GM18870 (cell line): ENCODE measurements around the gene CCN2.
"Not testable (repeated sequence)": the region's sequence is repeated elsewhere in the genome, so short reads cannot be mapped to it uniquely, and the experiment has no call there.

ENCODE experiments used
- ATAC-seq: cut with Tn5 transposase; IDR thresholded peaks from one replicate; pipeline ENCODE4 v1.9.1; 2021; ENCODE audit warnings: moderate library complexity; ENCODE audit not compliant: unreplicated experiment

Gene CCN2

GRCh38 chr6:131946404-131946991 lies 4.7 kb downstream of the CCN2 start:
- no peak for ATAC-seq

DNA sequence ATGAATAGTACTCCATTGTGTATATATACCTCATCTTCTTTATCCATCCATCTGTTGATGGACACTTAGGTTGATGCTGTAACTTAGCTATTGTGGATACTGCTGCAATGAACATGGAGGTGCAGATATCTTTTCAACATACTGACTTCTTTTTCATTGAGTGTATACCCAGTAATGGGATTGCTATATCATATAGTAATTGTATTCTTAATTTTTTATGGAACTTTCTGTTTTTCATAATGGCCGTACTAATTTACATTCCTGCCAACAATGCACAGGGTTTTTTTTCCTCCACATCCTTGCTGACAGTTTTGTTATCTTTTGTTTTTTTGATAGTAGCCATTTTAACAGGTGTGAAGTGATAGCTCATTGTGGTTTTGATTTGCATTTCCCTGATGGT lies 5.2 kb downstream of the CCN2 start:
- ATAC-seq = no peak

- ATAC-seq = no peak
These were observed 13.2 kb downstream of the CCN2 start for GRCh38 chr6:131937703-131938631.

DNA sequence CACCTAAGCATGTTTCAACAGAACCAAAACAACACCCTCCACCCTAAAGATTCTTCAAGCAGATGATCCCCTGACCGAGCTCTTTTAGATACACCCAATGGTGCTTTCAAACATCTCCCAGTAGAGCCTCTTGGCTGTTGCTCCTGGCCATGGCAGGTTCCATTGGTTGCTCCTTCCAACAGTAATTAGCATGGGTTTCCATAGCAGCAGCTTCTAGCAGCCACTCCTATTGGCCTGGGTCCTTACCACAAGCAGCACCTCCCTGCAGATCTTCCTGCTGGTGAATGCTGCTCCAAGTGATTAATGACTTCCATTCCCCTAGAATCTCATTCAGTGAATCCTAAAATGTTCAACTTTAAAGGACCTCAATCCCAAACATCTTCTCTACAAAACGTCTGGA lies 13.9 kb downstream of the CCN2 start:
- no peak for ATAC-seq

- no peak for ATAC-seq
These were observed 15.0 kb downstream of the CCN2 start for GRCh38 chr6:131936156-131936555.

DNA sequence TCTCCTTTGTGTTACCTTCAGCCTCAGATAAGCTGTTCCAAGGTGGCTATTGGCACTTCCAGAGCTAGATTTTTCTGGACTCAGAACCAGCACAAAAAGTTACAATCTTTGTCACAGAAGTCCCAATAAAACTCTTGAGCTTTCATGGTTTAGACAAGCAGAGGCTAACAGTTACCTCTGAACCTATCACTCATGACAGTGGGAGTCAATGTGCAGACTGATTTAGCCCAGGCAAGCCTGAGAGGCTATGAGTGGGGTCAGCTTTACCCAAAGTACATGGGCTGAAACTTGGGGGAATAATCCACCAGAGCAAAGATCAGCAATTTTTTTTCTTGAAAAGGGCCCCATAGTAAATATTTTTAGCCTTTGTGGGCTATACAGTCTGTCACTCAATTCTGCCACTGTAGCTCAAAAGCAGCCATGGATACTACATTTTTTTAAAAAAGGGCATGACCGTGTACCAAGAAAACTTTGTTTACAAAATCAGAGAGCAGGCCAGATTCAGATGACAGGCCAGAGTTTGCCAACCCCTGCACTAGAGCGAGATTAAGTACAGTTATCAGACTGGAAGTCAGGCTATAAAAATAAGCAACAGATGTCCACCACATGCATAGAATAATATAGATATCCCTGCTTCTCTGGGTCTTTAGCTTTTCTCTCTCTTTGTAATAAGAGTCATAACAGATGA lies 20.0 kb downstream of the CCN2 start:
- ATAC-seq = no peak

DNA sequence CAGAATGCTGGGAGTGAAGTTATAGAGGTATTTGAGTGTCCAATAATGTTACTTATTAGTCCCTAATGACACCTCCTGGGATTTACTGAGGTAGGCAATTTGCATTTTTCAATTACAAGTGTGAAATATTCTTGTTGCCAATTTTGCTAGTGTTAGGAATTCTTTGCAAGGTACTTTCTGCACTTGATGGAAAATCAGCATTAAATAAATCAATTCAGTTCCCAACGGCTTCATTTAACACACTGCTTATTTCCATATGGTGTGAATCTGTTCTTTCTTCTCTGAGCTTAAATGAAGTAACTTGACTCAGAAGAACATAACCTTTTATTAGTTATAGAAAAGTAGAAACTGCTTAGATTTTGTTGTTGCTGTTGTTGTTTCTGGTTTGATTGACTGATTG lies 21.2 kb downstream of the CCN2 start:
- ATAC-seq = no peak

DNA sequence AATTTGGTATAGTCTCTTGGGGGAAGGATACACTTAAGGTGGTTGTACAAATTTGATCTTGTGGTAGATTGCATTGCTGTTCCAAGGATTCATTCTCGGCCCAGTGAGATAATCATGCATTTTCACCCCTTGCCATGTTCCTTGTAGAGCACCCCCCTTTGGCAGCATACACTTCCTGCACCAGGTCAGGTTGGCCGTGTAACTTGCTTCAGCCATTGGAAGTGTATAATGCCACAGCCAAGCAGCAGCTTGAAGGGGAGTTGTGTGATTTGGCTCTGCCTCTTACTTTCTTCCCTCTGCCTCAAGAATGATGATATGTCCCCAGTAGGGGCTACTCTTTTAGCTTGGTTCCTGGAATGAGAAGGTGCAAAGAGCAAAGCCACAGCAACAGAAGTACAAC lies 21.9 kb downstream of the CCN2 start:
- no peak for ATAC-seq

- no peak for ATAC-seq
These were observed 26.2 kb downstream of the CCN2 start for GRCh38 chr6:131924881-131925474.

GRCh38 chr6:131923356-131923755 lies 27.8 kb downstream of the CCN2 start:
- no peak for ATAC-seq

DNA sequence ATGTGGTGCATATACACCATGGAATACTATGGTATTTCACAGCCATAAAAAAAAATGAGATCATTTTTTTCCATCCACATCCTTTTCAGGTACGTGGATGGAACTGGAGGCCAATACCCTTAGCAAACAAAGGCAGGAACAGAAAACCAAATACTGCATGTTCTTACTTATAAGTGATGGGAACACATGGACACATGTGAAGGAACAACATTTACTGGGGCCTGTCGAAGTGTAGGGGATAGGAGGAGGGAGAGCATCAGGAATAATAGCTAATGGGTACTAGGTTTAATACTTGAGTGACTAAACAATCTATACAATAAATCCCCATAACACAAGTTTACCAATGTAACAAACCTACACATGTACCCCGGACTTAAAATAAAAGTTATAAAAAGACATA lies 30.5 kb downstream of the CCN2 start:
- no peak for ATAC-seq

DNA sequence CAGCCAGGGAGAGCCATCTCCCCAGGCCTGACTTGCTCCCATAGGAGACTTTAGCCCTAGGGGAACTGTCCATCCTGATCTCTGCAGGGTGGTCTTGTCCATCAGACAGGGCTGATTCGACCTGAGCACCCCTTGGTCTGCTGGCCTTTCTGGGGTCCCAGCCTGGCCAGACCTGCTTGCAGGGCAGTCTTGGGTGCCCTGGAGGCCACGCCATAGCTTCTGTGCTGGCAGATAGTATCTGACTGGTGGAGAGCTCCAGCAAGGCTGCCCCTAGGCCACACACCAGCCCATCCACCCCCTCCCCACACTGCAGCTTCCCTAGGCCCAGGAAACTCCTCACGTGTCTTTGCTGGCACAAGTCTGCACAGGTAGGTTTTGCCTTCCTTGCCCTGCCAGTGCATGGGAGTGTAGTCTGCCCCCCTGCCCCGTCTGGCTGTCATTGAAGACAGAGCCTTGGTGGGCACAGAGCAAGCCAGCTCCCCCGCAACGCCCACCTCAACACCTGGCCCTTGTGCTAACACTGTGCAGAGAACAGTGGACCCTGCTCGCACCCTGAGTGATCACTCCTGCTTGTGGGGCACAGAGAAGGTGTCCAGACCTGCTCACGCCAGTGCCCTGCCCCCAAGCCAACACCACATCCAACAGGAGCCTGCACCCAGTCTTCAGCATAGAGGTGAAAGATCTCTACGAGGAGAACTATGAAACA lies 32.4 kb downstream of the CCN2 start:
- ATAC-seq = no peak

- ATAC-seq = no peak
These were observed 33.2 kb downstream of the CCN2 start for GRCh38 chr6:131917763-131918649.

- ATAC-seq = no peak
These were observed 33.9 kb downstream of the CCN2 start for GRCh38 chr6:131917318-131917717.

DNA sequence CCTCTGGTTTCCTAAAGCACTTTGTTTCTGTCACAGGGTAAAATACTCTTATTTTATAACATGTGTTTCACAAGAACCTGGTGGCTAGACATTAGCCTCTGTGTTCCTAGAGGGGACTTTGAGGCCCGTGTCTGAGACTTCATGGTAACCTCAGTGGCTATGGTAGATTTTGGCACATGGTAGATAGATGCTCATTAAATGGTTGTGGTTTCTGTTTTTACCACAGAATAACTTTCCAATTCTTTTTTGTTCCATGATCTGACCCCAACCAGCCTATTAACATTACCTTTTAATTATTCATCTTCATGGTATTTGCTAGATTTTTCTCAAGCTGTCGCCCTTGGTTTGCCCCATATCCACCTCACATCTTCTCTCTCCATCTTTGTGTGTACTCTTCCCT lies 34.3 kb downstream of the CCN2 start:
- no peak for ATAC-seq

- not testable (repeated sequence) for ATAC-seq
These were observed 34.9 kb downstream of the CCN2 start for GRCh38 chr6:131916091-131916796.

- peak; percentile 63 for ATAC-seq
These were observed 36.0 kb downstream of the CCN2 start for GRCh38 chr6:131914967-131915751.

GRCh38 chr6:131914234-131914633 lies 36.9 kb downstream of the CCN2 start:
- ATAC-seq = no peak
